K562 (cell line): Measurements from ENCODE around the gene CD46.

Experiments used
- CLOCK ChIP-seq: fragments of 250-450 bp; sonication (Bioruptor Pico); IDR thresholded peaks from 2 replicates; pipeline ENCODE4 v1.4.0; 2020; ENCODE audit warnings: mild to moderate bottlenecking, moderate library complexity, borderline replicate concordance
- CSDE1 ChIP-seq, 2 experiments: fragments of 450-650 bp; IDR thresholded peaks; 2 replicates each; pipeline ENCODE4 v1.6.1; 2016; ENCODE audit warnings: mild to moderate bottlenecking in 1 of 2
- CTCF ChIP-seq, 3 experiments: IDR thresholded peaks in 2 of 3; conservative IDR thresholded peaks in 1 of 3; 2 replicates each; pipeline ENCODE4 v1.5.1; 2011 to 2012; ENCODE audit warnings: low read length in 3 of 3, mild to moderate bottlenecking in 3 of 3, control low read depth in 2 of 3, improper control_type of control experiment in 1 of 3, inconsistent platforms in 1 of 3, low read depth in 1 of 3, mixed read lengths in 1 of 3, moderate library complexity in 1 of 3; ENCODE audit not compliant: insufficient read depth in 2 of 3
- CTCFL ChIP-seq: IDR thresholded peaks from 2 replicates; pipeline ENCODE4 v1.6.1; 2011; ENCODE audit warnings: borderline replicate concordance, low read depth, mild to moderate bottlenecking, moderate library complexity, low read length; ENCODE audit not compliant: insufficient read depth, poor library complexity, severe bottlenecking
- NRF1 ChIP-seq, 2 experiments: fragments of 450-650 bp; IDR thresholded peaks in 1 of 2; conservative IDR thresholded peaks in 1 of 2; 2 replicates each; pipeline ENCODE4 v1.6.1; 2014; ENCODE audit warnings: mild to moderate bottlenecking in 2 of 2
- PHB ChIP-seq: fragments of 250-450 bp; sonication (Bioruptor Pico); IDR thresholded peaks from 2 replicates; pipeline ENCODE4 v1.5.0; 2021
- POLR2AphosphoS5 ChIP-seq: IDR thresholded peaks from 2 replicates; pipeline ENCODE4 v1.6.1; 2011; ENCODE audit warnings: mild to moderate bottlenecking, low read depth, low read length, moderate library complexity; ENCODE audit not compliant: control insufficient read depth, insufficient read depth
- SETDB1 ChIP-seq: IDR thresholded peaks from one replicate; pipeline ENCODE4 v1.6.1; 2012; ENCODE audit warnings: low read length, control low read depth, inconsistent platforms
- ZBED1 ChIP-seq: IDR thresholded peaks from 2 replicates; pipeline ENCODE4 v1.6.1; 2014
- ZBTB33 ChIP-seq: sonication (generic); formaldehyde crosslinking; IDR thresholded peaks from 2 replicates; pipeline ENCODE4 v1.8.1; 2023; ENCODE audit warnings: mild to moderate bottlenecking, missing genetic modification reagents
- ZKSCAN1 ChIP-seq: fragments of 150-350 bp; IDR thresholded peaks from 2 replicates; pipeline ENCODE4 v1.6.1; 2016; ENCODE audit warnings: low read depth, low read length
- ZNF408 ChIP-seq: fragments of 250-450 bp; sonication (Bioruptor Pico); IDR thresholded peaks from 2 replicates; pipeline ENCODE4 v1.4.0; 2020; ENCODE audit warnings: low read depth, mild to moderate bottlenecking, moderate library complexity
- ZNF77 ChIP-seq: fragments of 250-450 bp; sonication (Bioruptor Pico); IDR thresholded peaks from 2 replicates; pipeline ENCODE4 v1.5.0; 2020

- TF ChIP-seq CTCF (IDR thresholded peaks at IDR 0.05 in 2 of 3, conservative IDR thresholded peaks at IDR 0.05 in 1 of 3; ENCODE audit: insufficient read depth in 2 of 3, low read depth in 1 of 3, low read length in 3 of 3), result no peak
- TF ChIP-seq CTCFL, result no peak
- no peak for TF ChIP-seq SETDB1
- TF ChIP-seq PHB (CRISPR knock-in tag), result no peak
- no peak for TF ChIP-seq CLOCK (CRISPR knock-in tag)
- TF ChIP-seq NRF1 (conservative IDR thresholded peaks at IDR 0.05 in 1 of 2, IDR thresholded peaks at IDR 0.05 in 1 of 2), result no peak
- TF ChIP-seq ZKSCAN1, result no peak
- TF ChIP-seq POLR2AphosphoS5, result no peak
- no peak for TF ChIP-seq ZBED1
- no peak for TF ChIP-seq ZBTB33 (CRISPR knock-in tag)
- TF ChIP-seq CSDE1 (IDR thresholded peaks at IDR 0.05), result no peak
- TF ChIP-seq ZNF77 (CRISPR knock-in tag), result no peak
- TF ChIP-seq ZNF408, result no peak
These were observed 4.2 kb downstream of the CD46 start for GRCh38 chr1:207755846-207756693.
